ENCODE measurements around the gene DNAH6.
"Not testable (repeated sequence)": the region's sequence is repeated elsewhere in the genome, so short reads cannot be mapped to it uniquely, and the experiment has no call there.

Gene DNAH6

DNA sequence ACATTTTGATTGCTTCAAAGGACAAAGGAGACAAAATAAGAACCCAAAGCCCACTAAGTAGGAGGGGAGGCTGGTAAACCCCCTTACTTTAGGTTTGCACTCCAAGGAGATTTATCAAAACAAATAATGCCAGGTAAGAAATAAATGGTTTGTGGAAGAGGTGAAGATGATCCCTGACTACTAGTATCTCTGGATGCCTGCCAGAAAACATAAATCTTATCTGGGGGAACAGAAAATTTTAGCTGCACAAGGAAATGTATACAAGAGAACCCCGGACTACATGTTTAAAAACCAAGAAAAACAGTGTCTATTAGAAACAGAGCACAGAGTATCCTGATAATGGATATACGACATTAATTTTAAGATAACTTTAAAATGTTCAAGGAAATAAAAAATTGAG lies 250.5 kb downstream of the DNAH6 start:
- no peak for DNase-seq

DNA sequence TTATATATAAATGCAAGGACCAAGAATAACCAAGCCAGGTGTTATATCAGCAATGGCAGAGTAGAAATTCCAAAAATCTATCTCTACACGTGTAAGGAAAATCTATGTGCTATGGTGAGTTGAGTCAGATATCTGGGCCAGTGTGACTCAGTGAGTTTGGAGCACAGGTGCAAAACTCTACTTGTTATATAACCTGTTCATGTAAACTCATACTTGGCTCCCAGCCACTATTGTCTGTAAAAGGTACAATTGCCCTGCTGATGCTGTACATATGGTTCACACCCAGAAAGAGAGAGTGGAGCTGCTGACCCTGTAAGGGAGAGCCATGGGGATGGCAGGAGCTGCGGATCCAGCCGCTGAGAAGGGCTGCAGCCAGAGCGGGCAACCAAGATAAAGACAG lies 252.5 kb downstream of the DNAH6 start:
- DNase-seq: no peak

DNA sequence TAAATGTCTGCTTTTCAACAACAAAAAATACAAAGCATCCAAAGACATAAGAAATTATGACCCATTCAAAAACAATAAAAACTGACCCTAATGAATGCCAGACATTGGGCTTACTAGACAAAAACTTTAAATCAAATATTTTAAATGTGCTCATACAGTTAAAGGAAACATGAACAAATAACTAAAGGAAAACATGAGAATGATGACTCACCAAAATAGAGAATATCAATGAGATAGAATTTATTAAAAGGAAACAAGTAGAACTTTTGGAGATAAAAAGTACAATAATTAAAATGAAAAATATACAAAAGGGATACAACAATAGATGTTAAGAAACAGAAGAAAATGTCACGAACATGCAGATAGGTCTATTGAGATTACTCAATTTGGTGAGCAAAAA lies 254.0 kb downstream of the DNAH6 start:
- no peak for DNase-seq

DNA sequence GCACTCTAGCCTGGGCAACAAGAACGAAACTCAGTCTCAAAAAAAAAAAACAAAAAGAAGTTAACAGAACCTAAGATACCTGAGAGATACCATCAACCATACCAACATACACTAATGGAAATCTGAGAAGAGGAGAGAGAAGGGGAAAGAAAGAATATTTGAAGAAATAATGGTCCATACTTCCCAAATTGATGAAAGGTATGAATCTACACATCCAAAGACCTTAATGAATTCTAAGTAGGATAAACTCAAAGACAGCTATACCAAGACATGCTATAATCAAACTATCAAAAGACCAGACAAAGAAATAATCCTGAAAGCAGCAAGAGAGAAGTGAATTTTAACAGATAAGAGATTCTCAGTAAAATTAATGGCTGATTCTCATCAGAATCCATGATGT lies 255.0 kb downstream of the DNAH6 start:
- no peak for DNase-seq

DNA sequence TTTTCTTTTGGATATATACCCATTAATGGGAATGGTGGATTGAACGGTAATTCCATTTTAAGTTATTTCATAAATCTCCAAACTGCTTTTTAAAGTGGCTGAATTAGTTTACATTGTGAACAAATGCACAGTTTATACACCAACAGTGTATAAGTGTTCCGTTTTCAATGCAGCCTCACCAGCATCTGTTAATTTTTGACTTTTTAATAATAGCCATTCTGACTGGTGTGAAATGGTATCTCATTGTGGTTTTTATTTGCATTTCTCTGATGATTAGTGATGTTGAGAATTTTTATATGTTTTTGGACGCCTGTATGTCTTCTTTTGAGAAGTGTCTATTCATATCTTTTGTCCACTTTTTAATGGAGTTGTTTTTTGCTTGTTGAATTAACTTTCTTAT lies 257.3 kb downstream of the DNAH6 start:
- not testable (repeated sequence) for DNase-seq

DNA sequence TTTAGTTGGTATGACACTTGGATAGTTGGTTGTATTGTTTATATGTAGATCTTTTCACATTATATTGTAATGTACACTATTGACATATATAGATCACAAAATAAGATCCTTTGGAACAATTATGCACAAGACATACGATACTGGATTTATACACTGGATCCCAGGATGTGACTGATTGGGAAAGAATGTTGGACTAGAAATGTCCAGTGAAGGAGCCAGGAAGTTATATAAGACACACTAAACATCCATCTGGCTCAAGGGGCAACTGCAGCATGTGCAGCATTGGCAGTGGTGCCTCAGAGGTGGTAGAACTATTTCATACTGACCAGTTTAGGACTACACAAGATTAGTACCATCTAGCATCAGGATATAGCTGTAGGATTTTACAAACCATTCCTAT lies 259.7 kb downstream of the DNAH6 start:
- DNase-seq: no peak

DNA sequence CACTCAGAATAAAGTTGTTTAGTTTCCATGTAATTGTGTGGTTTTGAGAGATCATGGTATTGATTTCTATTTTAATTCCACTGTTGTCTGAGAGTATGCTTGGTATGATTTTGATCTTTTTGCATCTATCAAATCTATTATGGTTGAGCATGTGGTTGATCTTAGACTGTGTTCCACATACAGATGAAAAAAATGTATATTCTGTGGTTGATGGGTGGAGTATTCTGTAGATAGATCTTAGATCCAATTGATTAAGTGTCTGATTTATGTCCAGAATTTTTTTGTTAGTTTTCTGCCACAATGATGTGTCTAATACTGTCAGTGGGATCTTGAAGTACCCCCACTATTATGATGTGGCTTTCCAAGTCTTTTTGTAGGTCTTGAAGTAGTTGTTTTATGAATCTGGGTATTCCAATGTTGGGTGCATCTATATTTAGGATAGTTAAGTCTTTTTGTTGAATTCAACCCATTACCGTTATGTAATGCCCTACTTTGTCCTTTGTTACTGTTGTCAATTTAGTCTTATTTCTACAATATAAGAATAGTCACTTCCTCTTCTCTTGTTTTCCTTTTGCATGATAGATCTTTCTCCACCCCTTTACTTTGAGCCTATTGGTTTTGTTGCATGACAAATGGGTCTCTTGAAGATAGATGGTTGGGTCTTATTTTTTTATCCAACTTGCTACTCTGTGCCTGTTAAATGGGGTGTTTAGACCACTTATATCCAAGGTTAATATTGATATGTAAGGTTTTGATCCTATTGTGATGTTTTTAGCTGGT lies 262.8 kb downstream of the DNAH6 start:
- no peak for DNase-seq

DNA sequence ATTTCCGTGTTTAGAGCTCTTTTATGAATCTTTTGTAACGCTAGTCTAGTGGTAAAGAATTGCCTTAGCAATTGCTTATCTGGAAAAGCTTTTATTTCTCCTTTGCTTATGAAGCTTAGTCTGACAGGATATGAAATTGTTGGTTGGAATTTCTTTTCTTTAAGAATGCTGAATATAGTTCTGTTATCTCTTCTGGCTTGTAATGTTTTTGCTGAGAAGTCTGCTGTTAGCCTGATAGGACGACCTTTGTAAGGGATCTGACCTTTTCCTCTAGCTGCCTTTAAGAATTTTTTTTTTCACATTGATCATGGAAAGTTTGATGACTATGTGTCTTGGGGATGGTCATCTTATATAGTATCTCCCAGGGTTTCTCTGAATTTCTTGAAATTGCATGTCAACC lies 263.5 kb downstream of the DNAH6 start:
- DNase-seq: no peak

DNA sequence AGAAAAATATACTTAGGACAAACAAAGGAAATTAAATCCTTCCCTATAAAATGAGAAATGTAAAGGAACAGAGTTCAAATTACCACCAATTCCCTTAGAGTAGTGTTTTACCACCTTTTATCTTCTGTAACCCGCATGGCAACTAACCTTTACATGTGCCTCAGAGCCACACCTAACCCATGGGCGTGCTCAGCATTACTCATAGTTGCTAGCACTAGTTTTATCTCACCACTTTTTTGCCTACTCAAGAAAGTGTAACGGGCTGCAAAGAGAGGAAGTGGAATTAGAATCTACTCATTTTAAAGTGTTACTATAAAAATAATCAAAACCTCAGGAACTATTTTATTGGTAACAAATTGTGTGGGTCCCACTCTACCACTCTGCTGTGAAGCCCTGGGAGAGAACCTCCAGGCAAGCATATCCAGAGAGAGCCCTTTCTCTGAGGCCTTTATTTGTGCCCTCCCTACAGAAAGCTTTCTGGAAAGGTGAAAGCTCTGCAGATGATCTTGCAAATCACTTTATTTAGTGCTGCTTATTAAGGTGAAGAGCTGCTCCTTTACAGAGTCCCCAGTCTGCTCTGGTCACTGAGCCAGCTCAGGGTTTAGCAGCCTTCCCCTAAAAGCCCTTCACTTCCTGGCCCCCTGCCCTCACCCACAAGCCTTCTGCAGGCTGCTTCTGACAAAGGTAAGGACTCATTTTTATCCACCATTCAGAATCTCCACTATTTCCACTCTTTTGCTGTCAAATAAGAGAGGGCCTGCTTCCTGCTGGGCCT lies 265.8 kb downstream of the DNAH6 start:
- no peak for DNase-seq

DNA sequence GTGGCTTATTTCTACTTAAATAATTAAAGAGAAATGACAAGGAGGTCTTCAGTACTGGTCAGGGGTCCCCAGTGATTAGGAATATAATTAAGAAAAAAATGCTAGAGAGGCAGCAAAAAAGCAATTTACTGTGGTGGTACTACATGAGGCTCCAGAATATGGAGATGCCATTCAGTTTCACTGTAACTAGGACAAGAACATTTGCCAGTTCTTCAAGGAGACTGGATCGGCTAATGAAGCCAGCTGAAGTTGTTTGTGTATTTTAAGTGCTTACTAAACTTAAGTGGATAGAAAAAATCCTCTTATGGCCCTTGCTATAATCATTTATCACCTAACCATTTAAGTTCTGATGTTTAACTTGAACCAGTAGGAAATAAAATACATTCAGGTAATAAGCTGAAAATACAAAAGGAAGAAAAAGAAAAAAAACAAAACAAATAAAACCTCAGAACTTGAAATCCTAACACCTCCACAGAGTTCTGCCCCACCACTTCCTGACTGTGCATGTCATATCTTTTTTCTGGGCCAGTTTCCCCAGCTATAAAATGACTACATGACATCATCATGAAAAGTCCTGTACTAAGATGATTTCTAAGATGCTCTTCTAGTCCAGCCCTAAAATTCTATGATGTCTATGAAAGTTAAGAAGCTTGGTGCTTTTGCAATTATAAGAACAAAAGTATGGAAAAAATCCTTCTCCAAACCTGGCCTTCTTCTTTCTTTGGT lies 266.6 kb downstream of the DNAH6 start:
- DNase-seq: no peak

DNA sequence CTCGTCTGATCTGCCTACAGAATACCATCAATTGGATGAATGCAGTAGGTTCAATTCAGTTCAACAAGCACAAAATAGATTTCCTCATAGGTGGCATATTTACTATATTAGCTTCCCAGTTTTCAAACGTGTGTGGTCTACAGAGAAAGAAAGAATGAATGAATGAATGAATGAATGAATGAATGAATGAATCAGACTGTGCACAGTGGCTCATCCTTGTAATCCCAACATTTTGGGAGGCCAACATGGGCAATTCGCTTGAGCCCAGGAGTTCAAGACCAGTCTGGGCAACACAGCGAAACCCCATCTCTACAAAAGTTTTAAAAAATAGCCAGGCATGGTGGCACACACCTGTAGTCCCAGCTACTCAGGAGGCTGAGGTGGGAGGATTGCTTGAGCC lies 269.7 kb downstream of the DNAH6 start:
- no peak for DNase-seq

DNA sequence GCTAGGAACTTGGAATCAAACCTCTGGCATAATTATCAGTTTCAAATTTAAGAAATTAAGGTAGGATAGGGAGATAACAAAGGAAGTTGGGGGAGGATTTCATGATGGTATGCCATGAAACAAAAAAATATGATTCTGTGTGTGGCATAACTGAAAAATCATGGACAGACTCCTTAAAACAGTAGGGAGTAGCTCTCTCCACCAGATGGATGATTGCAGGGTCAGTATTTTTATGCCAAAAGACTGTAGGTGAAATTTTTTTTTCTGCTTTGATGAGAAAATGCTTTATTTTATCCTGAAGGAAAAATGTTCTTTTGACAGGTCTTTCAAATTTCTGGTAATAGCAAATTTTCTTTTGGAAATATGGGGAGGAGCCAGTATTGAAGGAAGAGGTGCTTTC lies 270.3 kb downstream of the DNAH6 start:
- DNase-seq: no peak

DNA sequence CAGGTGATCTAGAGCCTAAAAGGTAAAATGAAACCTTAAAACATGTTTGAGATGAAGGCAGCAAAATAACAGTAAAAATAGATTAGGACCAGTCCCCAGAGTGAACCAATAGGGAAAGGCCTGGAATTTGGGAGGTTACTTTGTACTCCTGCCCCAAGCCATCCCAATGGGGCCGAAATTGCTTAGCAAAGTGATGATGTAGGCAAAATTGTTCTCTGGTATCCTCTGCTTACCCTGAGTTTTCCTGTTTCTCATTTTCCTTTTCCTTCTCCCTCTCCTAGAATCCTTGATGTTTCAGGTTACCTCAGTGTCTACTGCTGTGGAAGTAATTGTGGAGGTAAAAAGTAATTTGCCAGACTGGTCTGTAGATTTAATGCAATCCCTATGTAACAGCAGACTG lies 271.7 kb downstream of the DNAH6 start:
- no peak for DNase-seq

DNA sequence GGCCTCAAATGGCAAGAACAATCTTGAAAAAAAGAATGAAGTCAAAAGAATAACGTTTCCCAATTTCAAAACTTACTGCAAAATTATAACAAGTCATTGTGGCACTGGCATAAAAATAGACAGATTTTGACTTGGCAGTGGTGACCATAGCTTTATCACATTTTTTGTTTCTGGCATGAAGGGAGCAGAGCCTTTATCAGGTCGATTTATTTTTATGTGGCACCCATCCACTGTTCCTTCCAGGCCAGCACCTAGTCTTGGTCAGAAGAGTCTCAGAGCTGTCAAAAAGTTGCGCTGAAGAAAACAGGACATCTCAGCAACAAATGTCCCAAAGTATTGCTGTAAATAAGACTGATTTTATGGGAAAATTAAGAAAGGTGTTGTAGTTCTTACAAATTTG lies 272.2 kb downstream of the DNAH6 start:
- no peak for DNase-seq

DNA sequence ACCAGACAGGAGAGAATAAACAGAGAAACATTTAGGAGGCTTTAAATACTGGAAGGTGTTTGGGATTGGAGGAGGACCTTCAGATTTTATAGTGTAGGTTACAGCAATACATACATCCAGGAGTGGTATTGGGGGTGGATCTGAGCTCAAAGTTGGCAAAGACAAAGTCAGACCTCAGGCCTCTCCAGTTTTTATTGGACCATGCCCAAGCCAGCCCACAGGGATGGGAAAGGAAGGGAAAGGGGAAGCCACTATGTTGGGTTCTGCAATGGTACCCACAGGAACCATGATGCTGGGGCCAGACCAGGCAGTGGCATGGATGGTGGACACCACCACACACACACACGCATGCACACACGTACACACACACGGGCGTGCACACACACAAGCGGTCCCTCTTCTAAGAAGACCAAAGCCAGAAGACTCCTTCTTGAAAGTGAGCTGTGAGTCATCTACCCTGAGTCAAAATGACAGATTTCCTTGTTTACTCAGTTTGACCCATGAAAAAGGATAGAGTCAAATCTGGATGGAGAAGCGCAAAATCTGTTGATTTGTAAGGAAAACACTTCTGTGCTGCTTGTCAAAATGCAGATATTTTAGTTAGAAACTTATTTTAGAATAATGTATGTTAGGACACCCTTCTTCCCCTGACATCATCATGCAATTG lies 276.7 kb downstream of the DNAH6 start:
- no peak for DNase-seq

DNA sequence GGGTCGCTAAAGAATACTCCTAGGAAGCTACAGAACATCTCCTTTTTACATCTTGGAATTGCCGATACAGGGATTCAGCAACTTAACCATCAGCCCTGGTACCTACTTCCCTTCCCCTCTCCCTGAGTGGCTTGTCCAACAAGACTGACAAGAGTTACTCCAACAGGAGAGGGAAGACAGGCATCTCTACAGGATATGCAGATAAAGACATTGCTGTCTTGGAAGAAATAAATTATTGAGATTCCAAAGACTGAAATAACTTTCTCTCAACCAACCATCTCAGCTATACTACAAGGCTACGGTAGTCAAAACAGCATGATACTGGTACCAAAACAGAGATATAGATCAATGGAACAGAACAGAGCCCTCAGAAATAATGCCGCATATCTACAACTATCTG lies 277.3 kb downstream of the DNAH6 start:
- DNase-seq: no peak

DNA sequence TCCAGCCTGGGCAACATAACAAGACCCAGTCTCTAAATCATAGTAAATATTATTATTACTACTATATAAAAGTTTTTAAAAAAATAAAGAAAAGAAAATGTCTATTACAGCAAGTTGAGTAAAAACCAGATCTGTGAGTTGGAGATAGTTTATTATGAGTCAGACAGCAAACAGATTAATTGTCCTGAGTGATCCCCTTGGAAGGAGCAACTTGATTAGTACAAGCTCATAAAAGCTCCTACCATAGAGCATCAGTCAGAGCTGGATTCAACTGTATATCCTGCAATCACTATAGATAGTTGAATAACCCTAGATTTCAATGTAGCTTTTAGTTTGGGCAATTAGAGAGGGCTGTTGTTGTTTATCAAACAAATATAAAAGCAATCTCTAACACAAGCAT lies 280.5 kb downstream of the DNAH6 start:
- no peak for DNase-seq

DNA sequence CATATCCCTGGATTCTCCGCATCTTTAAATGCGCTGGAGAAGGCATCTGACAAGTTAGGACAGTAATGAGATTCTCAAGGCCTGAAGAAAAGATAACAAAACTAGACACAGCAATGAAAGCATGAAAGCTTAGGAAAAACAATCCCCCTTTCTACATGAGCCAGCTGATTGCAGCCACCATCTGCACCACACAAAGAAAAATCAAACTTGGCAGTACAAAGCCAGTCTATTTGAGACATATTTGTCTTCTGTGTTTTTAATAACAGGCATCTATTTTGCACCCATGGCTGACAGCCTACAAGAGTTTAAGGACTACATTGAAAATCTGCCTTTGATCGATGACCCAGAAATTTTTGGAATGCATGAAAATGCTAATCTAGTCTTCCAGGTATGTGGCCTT lies 281.0 kb downstream of the DNAH6 start:
- DNase-seq: no peak

DNA sequence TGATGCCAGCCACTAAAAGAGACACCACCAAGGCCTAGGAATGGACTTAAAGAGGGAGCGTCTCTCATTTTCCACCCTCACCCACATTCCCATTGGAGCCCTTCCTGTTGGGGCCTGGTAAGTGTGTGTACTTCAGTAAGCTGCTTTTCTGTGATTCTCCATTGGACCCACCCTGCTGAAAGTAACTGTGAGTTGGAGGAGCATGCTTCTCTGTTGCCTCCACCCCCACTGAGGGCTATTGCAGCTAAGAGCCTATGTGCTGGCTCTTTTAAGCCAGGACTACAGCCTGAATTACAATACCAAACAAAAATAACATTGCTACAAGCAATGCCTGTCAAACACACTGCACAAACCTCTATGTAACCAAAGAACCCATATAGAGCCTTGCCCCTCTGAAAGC lies 283.5 kb downstream of the DNAH6 start:
- no peak for DNase-seq

DNA sequence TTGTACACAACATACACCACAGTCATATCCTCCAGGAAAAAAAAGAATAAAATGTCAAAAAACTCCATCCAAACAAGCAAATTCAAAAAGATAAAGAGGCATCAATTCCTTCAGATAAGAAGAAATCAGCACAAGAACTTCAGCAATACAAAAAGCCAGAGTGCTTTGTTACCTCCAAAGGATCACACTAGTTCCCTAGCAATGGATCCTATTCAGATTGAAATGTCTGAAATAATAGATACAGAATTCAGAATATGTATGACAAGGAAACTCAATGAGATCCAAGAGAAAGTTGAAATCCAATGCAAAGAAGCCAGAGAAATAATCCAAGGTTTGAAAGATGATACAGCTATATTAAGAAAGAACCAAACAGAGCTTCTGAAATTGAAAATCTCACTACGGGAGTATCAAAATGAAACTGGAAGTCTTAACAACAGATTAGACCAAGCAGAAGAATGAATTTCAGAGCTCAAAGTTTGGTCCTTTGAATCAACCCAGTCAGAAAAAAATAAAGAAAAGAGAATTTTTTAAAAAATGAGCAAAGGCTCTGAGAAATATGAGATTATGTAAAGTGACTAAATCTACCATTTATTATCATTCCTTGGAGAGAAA lies 284.0 kb downstream of the DNAH6 start:
- no peak for DNase-seq

DNA sequence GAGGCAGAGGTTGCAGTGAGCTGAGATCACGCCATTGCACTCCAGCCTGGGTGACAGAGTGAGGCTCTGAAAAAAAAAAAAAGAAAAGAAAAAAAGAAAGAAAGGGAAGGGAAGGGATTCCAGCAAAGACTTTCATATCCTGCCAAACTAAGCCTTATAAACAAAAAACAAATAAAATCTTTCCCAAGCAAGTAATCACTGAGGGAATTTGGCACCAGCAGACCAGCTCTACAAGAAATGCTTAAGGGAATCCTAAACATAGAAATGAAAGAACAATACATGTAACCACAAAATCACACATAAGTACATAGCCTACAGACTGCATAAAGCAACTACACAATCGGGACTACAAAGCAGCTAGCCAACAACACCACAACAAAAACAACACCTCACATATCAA lies 285.5 kb downstream of the DNAH6 start:
- DNase-seq: no peak

DNA sequence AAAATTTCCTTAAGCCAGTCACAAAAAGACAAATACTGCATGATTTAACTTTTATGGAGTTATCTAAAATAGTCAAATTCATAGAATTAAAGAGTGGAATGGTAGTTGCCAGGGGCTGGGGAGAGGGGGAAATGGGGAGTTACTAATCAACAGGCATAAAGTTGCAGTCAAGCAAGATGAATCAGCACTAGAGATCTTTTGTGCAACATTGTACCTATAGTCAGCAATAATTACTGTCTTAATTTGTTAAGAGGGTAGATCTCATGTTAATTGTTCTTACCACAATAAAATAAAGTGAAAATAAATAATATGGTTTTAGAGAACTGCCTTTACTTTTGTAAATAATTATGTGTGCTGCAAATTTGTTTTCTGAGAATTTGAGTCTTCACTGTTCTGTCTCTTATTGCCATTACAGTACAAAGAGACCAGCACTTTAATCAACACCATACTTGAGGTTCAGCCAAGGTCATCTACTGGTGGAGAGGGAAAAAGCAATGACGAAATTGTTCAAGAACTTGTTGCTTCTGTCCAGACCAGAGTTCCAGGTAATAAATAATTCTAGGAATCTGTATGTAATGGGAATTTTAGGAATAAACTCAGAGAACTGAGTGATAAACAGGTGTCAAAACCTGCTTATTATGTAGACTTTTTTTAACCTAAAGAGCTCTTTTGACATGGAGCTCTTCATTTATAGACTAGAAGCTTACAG lies 289.1 kb downstream of the DNAH6 start:
- DNase-seq: no peak

All from NCI-H1417 treated with DMSO at 0.1 percent for 48 hours (cell line).